Measurements from ENCODE around the gene ANGPTL1.

ANGPTL1 gene

DNA sequence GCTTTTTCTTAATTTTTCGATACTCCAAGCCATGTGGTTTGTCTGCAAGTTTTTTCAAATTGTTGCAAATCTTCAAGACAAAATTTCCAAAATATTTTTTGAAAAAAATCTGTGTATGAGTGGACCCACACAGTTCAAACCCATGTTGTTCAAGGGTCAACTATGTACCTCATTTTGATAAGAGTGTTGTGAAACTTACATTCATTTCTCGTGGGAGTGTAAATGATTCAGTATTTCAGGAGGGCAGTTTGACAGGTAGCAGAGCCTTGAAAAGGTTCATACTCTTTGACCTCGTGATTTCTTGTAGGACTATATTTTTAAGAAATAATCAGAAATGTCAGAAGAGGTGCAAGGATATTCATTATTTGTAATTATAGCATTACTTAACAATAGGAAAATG is 68.0 kb downstream of the ANGPTL1 start:
- Histone ChIP-seq H3K4me3 (ENCODE audit: low read depth, low read length) (no peak overlapping the region), H3K36me3 (ENCODE audit: control insufficient read depth in 2 of 2, insufficient read depth in 1 of 2, low read length in 2 of 2) (no peaks in the 10 kb centered on the region)
- CTCF ChIA-PET: no interaction called here

More for the DNA sequence above, 68.0 kb downstream of the ANGPTL1 start:
- H3K9me3 ChIP-seq (ENCODE audit: control insufficient read depth, insufficient read depth, low read depth, low read length): no peaks in the 10 kb centered on the region
- TF ChIP-seq ZNF677 (tag by site-specific recombination; IDR thresholded peaks at IDR 0.05): no peak
- TF ChIP-seq ZNF138 (tag by site-specific recombination; IDR thresholded peaks at IDR 0.05; ENCODE audit: borderline replicate concordance): no peak
- TF ChIP-seq SCRT1 (tag by site-specific recombination; IDR thresholded peaks at IDR 0.05; ENCODE audit: borderline replicate concordance): no peak
- TF ChIP-seq ZNF23 (tag by site-specific recombination; IDR thresholded peaks at IDR 0.05; ENCODE audit: borderline replicate concordance): no peak
- TF ChIP-seq, protein P1, sequence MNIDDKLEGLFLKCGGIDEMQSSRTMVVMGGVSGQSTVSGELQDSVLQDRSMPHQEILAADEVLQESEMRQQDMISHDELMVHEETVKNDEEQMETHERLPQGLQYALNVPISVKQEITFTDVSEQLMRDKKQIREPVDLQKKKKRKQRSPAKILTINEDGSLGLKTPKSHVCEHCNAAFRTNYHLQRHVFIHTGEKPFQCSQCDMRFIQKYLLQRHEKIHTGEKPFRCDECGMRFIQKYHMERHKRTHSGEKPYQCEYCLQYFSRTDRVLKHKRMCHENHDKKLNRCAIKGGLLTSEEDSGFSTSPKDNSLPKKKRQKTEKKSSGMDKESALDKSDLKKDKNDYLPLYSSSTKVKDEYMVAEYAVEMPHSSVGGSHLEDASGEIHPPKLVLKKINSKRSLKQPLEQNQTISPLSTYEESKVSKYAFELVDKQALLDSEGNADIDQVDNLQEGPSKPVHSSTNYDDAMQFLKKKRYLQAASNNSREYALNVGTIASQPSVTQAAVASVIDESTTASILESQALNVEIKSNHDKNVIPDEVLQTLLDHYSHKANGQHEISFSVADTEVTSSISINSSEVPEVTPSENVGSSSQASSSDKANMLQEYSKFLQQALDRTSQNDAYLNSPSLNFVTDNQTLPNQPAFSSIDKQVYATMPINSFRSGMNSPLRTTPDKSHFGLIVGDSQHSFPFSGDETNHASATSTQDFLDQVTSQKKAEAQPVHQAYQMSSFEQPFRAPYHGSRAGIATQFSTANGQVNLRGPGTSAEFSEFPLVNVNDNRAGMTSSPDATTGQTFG (tag by site-specific recombination; IDR thresholded peaks at IDR 0.05; ENCODE audit: borderline replicate concordance): no peak
- TF ChIP-seq ZEB2 (tag by site-specific recombination; IDR thresholded peaks at IDR 0.05): no peak
- TF ChIP-seq ZNF350 (tag by site-specific recombination; IDR thresholded peaks at IDR 0.05): no peak
- TF ChIP-seq, protein P2, sequence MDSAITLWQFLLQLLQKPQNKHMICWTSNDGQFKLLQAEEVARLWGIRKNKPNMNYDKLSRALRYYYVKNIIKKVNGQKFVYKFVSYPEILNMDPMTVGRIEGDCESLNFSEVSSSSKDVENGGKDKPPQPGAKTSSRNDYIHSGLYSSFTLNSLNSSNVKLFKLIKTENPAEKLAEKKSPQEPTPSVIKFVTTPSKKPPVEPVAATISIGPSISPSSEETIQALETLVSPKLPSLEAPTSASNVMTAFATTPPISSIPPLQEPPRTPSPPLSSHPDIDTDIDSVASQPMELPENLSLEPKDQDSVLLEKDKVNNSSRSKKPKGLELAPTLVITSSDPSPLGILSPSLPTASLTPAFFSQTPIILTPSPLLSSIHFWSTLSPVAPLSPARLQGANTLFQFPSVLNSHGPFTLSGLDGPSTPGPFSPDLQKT (IDR thresholded peaks at IDR 0.05; ENCODE audit: borderline replicate concordance, low read depth, low read length): no peak
- no peak for TF ChIP-seq ZNF169 (tag by site-specific recombination; IDR thresholded peaks at IDR 0.05)
- TF ChIP-seq PRDM4 (tag by site-specific recombination; IDR thresholded peaks at IDR 0.05): no peak
- TF ChIP-seq YY1 (tag by site-specific recombination; IDR thresholded peaks at IDR 0.05): no peak
- TF ChIP-seq, protein P3, sequence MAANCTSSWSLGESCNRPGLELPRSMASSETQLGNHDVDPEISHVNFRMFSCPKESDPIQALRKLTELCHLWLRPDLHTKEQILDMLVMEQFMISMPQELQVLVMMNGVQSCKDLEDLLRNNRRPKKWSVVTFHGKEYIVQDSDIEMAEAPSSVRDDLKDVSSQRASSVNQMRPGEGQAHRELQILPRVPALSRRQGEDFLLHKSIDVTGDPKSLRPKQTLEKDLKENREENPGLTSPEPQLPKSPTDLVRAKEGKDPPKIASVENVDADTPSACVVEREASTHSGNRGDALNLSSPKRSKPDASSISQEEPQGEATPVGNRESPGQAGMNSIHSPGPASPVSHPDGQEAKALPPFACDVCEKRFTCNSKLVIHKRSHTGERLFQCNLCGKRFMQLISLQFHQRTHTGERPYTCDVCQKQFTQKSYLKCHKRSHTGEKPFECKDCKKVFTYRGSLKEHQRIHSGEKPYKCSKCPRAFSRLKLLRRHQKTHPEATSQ (tag by site-specific recombination; IDR thresholded peaks at IDR 0.05): no peak
- no peak for TF ChIP-seq ZNF362 (tag by site-specific recombination; IDR thresholded peaks at IDR 0.05)
- TF ChIP-seq ZNF214 (tag by site-specific recombination; IDR thresholded peaks at IDR 0.05; ENCODE audit: borderline replicate concordance): no peak
- TF ChIP-seq ATF2 (tag by site-specific recombination; IDR thresholded peaks at IDR 0.05; ENCODE audit: low read depth): no peak
- no peak for TF ChIP-seq ZNF514 (tag by site-specific recombination; IDR thresholded peaks at IDR 0.05)
- no peak for TF ChIP-seq ZNF776 (tag by site-specific recombination; IDR thresholded peaks at IDR 0.05; ENCODE audit: borderline replicate concordance)
- TF ChIP-seq ZNF140 (tag by site-specific recombination; IDR thresholded peaks at IDR 0.05): no peak
- TF ChIP-seq ZNF510 (tag by site-specific recombination; IDR thresholded peaks at IDR 0.05; ENCODE audit: insufficient replicate concordance): no peak
- H3K4me1 ChIP-seq (ENCODE audit: control insufficient read depth, insufficient read depth, low read length): no peaks in the 10 kb centered on the region
- H3K27ac ChIP-seq (ENCODE audit: extremely low read depth, low read depth, low read length): no peak overlapping the region
- POLR2A ChIA-PET: no interaction called here

All from HEK293 (cell line).